ENCODE results near the gene APP. TPM values are rescaled to one million over a fixed set of nuclear protein-coding genes. Genes with fewer than 3 reads are reported as not detected.

Gene APP
- total and polyA plus RNA-seq, 4 donors: 86.9 to 414 (median 367) TPM

DNA sequence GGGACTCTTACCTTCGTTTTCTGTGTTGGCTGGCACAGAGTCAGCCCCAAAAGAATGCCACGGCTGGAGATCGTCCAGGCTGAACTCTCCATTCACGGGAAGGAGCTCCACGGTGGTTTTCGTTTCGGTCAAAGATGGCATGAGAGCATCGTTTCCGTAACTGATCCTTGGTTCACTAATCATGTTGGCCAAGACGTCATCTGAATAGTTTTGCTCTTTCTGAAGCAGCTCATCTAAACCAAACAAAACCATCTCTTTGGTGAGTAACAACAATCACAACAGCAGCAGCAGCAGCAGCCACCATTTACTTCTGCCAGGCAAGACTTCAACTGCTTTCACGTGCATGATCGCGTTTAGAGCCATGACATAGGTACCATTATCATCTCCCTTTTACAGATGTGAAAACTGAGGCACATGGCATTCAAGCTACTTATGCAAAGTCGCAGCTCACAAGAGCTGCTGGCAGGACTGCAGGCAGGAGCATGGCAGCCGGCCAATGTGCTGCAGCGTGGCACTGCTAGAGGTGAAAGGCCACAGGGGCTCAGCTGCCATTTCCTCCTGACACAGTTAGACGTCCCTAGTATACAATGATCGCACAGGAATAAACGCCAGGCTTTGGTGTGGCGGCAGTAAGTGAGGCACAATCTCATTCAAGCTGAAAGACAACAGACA is 258.7 kb downstream of the APP start:
- WGBS, 2 donors: 72 to 86% methylated on average over 20 of the region's 20 CpGs
- Histone ChIP-seq H3K27me3 (ENCODE audit: control insufficient read depth in 3 of 3, insufficient read depth in 3 of 3, low read length in 2 of 3) (no peaks in the 10 kb centered on the region), H3K9me3 (ENCODE audit: control insufficient read depth in 4 of 4, insufficient read depth in 3 of 4, low read length in 3 of 4) (no peaks in the 10 kb centered on the region), H3K27ac (ENCODE audit: low read depth in 1 of 2, low read length in 1 of 2) (peak overlapping the region in 1 of 2 donors; percentile 12), H3K4me3 (no peak overlapping the region), H3K9ac (ENCODE audit: insufficient read depth in 1 of 2, low read length in 2 of 2) (no peak overlapping the region), H3K36me3 (ENCODE audit: control insufficient read depth in 4 of 4, insufficient read depth in 4 of 4, low read length in 4 of 4) (peaks cover 0 to 4% (median 3%) of the 10 kb centered on the region in 4 donors), H3K4me1 (ENCODE audit: control insufficient read depth in 5 of 5, insufficient read depth in 5 of 5, low read length in 5 of 5) (peaks cover 6 to 19% (median 8%) of the 10 kb centered on the region in 5 donors)
- DNase-seq (peak in 1 of 3 donors; percentile 13), ATAC-seq (ENCODE audit: insufficient read depth, low FRiP score) (peak; percentile 6)
- TF ChIP-seq, protein P1, sequence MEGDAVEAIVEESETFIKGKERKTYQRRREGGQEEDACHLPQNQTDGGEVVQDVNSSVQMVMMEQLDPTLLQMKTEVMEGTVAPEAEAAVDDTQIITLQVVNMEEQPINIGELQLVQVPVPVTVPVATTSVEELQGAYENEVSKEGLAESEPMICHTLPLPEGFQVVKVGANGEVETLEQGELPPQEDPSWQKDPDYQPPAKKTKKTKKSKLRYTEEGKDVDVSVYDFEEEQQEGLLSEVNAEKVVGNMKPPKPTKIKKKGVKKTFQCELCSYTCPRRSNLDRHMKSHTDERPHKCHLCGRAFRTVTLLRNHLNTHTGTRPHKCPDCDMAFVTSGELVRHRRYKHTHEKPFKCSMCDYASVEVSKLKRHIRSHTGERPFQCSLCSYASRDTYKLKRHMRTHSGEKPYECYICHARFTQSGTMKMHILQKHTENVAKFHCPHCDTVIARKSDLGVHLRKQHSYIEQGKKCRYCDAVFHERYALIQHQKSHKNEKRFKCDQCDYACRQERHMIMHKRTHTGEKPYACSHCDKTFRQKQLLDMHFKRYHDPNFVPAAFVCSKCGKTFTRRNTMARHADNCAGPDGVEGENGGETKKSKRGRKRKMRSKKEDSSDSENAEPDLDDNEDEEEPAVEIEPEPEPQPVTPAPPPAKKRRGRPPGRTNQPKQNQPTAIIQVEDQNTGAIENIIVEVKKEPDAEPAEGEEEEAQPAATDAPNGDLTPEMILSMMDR (IDR thresholded peaks at IDR 0.05; ENCODE audit: control extremely low read depth, extremely low read depth): no peak

DNA sequence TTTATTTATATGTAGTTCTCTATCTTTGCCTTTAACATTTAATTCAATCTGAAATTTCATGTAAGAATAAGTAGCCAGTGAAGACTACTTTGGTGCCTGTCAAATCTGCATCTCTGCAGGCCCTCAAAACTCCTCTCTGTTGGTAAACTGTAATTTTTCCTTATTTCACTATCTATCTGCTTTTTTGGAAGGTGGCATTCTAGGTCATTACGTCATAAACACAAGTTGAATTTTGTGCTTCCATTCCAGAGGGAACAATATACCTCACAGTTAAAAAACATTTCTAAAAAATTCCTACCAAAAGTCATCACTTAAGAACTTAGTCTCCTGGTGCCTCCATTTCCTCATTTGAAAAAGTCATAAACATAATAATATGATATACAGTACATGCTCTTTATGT is 259.8 kb downstream of the APP start:
- H3K27me3 ChIP-seq (ENCODE audit: control insufficient read depth in 3 of 3, insufficient read depth in 3 of 3, low read length in 2 of 3): no peaks in the 10 kb centered on the region
- no peak overlapping the region for H3K9ac ChIP-seq (ENCODE audit: insufficient read depth in 1 of 2, low read length in 2 of 2)
- peaks cover 0 to 4% (median 3%) of the 10 kb centered on the region in 4 donors for H3K36me3 ChIP-seq (ENCODE audit: control insufficient read depth in 4 of 4, insufficient read depth in 4 of 4, low read length in 4 of 4)
- H3K4me1 ChIP-seq (ENCODE audit: control insufficient read depth in 5 of 5, insufficient read depth in 5 of 5, low read length in 5 of 5): peaks cover 6 to 27% (median 9%) of the 10 kb centered on the region in 5 donors
- no peak for DNase-seq
- TF ChIP-seq, protein P1 (IDR thresholded peaks at IDR 0.05; ENCODE audit: control extremely low read depth, extremely low read depth): no peak
- no peak overlapping the region for H3K27ac ChIP-seq (ENCODE audit: low read depth in 1 of 2, low read length in 1 of 2)
- no peak overlapping the region for H3K4me3 ChIP-seq
- no peaks in the 10 kb centered on the region for H3K9me3 ChIP-seq (ENCODE audit: control insufficient read depth in 4 of 4, insufficient read depth in 3 of 4, low read length in 3 of 4)
- 95% methylated on average over 1 of the region's 1 CpG for WGBS, 2 donors
- ATAC-seq (ENCODE audit: insufficient read depth, low FRiP score): no peak

DNA sequence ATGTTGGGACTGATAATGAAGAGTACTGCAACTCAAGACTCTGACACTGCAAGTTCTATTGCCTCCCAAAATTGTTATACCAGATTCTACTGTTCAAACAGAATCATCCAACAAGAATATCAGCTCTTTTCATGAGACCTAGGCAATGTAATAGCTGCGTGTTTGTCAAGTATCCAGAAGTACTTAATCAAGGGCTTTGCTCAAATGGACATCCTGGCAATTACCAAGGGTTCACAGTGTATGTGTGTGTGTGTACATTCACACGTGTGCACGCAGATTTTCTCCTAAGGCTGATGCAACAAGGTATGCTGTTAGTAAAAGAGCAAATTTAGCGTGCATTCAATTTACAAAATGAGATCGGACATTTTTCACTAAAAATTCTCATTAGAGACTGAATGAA is 261.2 kb downstream of the APP start:
- H3K27ac ChIP-seq (ENCODE audit: low read depth in 1 of 2, low read length in 1 of 2): no peak overlapping the region
- 82 to 89% methylated on average over 5 of the region's 5 CpGs for WGBS, 2 donors
- H3K4me3 ChIP-seq: no peak overlapping the region
- no peak for DNase-seq
- no peak for ATAC-seq (ENCODE audit: insufficient read depth, low FRiP score)
- TF ChIP-seq, protein P1 (IDR thresholded peaks at IDR 0.05; ENCODE audit: control extremely low read depth, extremely low read depth): no peak
- H3K9me3 ChIP-seq (ENCODE audit: control insufficient read depth in 4 of 4, insufficient read depth in 3 of 4, low read length in 3 of 4): no peaks in the 10 kb centered on the region
- no peaks in the 10 kb centered on the region for H3K27me3 ChIP-seq (ENCODE audit: control insufficient read depth in 3 of 3, insufficient read depth in 3 of 3, low read length in 2 of 3)
- peaks cover 5 to 36% (median 9%) of the 10 kb centered on the region in 5 donors for H3K4me1 ChIP-seq (ENCODE audit: control insufficient read depth in 5 of 5, insufficient read depth in 5 of 5, low read length in 5 of 5)
- peaks cover 1 to 6% (median 4%) of the 10 kb centered on the region in 4 donors for H3K36me3 ChIP-seq (ENCODE audit: control insufficient read depth in 4 of 4, insufficient read depth in 4 of 4, low read length in 4 of 4)
- H3K9ac ChIP-seq (ENCODE audit: insufficient read depth in 1 of 2, low read length in 2 of 2): no peak overlapping the region

All from lung (tissue), 12 donors.